Measurements from ENCODE around the gene EIF1.
"Not testable (repeated sequence)": the region's sequence is repeated elsewhere in the genome, so short reads cannot be mapped to it uniquely, and the experiment has no call there.

Gene EIF1

GRCh38 chr17:41688641-41689496 is at the start of gene EIF1:
Gene EIF1 (plus strand): TSS chr17:41688885. CDS start chr17:41689039, 154 bp downstream.
- peak; percentile 100 for DNase-seq

- DNase-seq = no peak
Measured at GRCh38 chr17:41638941-41639340, 49.7 kb upstream of the EIF1 start.

DNA sequence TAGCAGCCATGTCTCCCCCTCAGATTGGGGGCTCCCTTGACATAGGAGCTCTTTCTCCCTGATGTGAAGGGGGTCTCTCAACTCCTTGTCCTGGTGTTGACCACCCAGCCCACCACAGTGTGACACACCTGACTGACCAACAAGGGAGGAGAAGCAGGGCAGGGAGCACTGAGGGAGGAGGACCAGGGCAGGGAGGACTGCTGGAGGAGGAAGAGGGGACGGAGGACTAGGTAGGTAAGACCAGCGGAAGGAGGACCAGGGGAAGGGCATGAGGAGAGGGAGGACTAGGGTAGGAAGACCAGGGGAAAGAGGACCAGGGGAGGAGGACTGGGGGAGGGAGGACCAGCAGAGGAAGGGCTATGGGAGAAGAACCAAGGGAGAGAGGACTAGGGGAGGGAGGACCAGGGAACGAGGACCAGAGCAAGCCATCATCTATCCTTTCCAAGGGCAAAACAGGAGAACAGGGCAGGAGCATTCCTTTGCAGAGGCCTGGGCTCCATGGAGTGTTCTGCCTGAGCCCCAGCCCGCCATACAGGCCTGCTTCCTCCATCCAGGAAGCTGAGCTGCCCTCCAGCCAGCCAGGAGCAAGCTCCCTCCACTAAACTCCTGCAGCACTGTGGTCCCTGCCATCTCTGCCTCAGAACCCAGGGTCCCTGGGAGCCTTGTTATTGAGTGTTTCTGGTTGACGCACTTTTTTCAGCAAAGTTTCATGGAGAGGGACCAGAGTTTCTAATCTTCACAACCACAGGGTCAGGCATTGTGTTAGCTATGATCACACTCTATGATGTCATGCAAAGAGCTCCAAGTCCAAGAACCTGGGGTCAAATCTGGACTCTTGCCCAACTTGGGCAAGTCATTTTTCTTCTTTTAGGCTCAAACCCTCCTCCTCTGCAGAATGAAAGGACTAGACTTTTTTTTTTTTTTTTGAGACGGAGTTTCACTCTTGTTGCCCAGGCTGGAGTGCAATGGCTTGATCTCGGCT is 48.9 kb upstream of the EIF1 start:
- DNase-seq = no peak

DNA sequence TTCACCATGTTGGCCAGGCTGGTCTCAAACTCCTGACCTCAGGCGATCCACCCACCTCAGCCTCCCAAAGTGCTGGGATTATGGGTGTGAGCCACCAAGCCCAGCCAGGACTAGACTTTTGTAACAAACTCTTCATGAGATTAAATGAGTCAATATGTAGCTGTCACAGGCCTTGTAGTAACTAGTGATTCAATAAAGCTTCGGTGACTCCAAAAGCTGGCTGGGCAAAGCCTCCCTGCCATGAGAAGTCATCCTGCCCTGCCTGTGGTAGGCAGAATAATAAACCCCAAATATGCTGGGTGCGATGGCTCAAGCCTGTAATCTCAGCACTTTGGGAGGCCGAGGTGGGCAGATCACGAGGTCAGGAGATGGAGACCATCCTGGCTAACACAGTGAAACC is 48.1 kb upstream of the EIF1 start:
- not testable (repeated sequence) for DNase-seq

DNA sequence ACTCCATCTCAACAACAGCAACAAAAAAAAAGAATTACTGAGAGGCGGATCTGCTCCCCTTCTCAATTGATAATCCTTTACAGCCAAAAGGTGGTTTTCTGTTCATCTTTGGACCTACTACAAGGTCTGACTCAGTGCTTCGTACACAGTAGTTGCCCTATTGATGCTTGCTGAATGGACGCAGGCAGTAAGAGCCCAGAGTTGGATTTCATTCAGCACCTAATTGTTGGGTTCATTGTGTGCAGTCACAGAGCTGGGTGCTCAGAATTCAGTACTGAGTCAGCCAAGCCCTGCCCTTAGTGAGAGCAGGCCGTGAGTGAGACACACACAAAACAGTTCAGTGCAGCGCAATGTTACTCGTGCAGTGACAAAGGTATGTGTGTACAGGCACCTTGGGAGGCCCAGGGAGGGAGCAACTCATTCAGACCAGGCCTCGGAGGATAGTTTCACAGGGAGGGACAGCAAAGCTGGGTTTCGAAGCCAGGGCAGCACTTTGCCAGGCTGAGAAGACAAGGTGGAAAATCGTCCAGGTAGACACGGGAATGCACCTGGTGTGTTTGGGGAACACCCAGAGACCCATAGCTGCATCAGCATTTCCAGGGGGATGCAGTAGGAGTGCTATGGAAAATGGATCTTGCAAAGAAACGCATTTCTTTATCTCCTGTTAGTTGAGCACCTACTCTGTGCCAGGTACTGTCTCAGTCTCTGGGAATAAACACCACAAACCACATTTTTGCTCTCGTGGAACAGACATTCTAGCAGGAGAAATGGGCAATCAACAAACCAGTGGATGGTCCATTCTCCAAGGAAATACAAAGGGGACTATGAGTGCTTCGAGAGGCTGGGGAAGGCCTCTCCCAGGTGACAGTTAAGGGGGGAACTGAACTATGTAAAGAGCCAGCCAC is 46.2 kb upstream of the EIF1 start:
- DNase-seq = no peak

DNA sequence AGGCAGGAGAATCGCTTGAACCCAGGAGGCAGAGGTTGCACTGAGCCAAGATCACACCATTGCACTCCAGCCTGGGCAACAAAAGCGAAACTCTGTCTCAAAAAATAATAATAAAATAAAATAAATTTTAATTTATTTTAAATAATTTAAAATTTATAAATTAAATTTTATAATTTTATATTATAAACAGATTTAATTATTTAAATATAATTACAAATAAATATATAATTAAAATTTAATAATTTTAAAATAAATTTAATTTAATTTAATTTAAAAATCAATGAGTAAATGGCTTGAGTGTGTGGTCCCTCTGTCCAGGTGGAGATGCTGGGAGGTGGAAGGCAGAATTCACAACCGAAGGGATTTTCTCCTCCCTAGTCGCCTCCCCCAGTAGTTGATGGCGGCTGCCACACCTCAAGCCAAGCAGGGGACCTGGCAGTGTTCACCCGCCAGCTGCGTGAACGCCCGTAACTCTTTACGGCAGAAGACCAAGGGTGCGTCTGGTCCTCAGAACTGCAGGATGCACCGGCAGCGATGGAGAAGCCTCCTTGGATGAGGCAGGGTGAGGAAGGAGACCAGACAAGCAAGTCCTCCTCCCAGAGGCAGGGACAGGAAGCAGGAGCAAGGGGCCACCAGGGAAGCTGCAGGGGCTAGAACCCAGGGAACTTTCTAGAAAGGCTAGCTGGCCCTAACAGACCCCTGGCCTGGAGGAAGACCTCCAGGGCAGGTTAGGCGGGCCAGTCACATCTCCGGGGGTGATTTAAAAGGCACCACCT is 41.5 kb upstream of the EIF1 start:
- DNase-seq = no peak

DNA sequence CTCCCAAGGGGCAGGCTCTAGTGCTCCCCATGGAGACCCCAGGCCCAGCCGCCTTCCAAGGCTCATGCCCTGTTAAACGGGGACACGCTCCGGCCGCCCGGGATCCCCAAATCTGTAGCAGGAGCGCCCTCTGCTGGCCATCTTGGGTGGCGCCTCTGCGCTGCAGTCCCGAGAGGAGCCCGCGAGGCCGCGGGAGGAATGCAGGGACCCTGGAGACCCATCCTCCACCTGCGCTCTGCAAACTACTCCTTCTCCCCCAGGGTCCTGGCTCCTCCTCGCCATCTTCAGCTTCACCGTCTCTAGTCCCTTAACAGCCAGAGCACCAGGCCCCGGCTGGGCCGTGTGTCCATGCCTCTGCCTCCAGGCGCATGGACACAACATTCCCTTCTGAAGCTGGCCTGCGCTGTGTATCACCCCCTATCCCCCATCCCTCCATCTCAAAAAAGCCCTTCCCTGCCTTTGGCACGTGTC is 40.7 kb upstream of the EIF1 start:
- peak; percentile 88 for DNase-seq

GRCh38 chr17:41648411-41649195 is 40.1 kb upstream of the EIF1 start:
- DNase-seq = peak; percentile 81

GRCh38 chr17:41649923-41650519 is 38.7 kb upstream of the EIF1 start:
- DNase-seq = no peak

DNA sequence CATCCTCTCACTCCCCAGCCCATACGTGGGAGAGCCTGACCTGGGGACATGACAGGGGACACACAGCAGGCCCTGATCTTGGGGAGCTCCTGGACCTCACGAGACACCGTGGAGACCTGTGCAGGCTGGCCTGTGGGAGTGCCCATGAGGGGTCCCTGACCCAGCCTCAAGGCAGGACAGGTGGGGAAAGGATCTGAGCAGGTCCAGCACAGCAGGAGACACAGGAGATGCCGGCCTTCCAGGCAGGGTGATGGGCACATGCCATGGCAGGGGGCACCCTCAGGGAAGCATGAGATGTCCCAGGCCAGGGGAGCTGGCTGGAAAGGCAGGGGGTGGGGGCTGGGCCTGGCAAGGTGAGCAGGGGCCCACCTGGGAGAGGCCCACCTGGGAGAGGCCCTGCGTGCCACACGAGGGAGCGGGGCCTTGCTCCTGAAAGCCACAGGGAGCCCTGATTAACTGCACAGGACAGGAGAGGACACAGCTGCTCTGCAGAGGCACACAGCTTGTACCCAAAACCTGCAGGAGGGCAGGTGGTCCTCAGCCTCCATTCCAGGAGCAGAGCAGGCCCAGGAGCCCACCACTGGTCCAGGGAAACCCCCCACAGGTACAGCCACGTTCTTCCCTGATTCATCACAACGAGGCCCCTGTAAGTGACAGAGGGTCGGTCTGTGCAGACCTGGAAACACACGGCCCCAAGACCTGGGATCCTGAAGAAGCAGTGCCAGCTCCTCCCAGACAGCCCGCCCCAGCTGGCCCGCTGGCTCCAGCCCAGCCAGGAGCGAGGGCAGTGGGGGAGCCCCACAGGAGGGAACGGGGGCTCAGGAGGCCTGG is 37.7 kb upstream of the EIF1 start:
- DNase-seq = no peak

DNA sequence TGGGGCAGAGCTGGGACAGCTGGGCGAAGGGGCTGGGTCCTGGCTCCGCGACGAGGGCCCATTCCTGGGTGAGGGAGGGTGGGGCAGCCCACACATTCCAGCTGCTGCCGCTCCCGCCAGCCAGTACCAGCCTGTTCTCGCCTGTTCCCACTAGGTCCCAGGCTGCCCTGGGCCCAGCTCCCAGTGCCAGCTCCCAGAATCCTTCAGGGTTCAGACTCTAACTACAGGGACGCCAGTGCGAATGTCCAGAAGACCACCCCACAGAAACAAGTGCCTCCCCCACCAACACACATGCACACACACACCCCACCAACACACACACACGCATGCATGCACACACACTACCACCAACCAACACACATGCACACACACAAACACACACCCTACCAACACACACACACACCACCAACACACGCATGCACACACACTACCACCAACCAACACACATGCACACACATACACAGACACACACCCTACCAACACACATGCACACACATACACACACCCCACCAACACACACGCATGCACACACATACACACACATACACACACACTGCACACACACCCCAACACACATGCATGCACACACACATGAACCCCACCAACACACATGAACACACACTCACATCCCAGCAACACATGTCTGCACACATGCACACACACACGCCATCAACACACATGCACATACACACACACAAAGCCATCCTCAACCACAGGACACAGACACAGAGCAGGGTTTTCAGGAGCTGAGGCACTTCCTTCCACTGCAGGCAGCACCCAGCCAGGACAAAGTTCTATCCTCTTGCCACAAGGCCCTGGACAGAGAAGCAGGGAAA is 36.8 kb upstream of the EIF1 start:
- no peak for DNase-seq

DNA sequence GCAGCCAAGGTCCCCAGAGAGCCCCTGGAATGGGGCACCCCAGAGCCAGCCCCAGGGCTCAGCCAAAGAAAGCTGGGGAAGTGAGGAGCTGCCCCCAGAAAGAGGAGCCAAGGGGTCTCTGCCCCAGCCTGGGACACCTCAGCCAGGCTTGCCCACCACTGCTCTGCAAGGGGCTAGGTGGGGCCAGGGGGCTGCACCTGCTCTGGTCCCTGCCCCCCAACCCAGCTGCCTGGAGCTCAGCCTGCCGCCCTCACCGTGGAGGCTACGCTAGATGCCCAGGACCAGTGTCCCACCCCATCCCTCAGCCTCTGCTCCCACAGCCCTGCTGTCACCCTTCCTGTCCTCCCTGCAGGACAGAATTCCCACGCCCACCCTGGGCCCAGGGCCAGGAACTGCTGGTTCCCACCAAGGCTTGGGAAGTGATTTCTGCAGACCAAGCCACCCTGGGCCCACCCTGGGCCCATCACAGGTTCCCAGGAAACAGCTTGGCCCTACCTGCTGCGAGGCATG is 36.2 kb upstream of the EIF1 start:
- DNase-seq = no peak

- no peak for DNase-seq
Measured at GRCh38 chr17:41653421-41653820, 35.3 kb upstream of the EIF1 start.

DNA sequence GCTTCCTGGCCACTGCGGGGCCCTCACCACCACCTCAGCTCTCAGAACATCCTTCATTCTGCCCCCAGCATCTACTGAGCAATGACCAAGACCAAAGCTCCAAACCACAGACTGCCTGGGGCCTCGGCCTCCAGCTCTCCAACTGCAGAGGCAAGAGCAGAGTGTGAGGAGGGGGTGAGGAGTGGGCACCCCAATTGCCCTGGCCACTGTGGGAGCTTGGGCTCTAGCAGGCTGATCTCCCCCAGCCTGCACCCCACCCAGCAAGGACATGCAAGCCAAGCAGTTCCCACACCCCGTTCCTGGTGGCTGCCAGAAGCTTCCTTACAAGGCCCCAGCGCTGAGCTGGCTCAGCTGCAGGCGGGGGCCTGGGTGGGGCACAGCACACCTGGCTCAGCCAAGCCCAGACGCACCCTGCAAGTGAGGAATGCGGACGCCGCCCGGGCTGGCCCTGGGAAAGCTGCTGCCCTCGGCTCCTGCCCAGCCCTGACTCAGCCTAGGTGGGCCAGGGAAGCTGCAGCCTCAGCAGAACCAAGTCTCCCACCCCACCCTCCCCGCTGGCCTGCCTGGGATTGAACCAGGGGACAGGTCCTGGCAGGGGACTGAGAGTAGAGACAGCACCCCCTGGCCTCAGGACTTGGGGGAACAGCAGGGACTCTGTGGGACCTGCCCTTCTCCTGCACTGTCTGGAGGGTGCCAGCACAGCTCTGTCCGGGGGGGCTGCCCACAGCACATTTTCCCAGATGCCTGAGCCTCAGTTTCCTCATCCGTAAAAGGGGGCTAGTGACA is 34.6 kb upstream of the EIF1 start:
- no peak for DNase-seq

- no peak for DNase-seq
Measured at GRCh38 chr17:41654678-41655607, 33.7 kb upstream of the EIF1 start.

- no peak for DNase-seq
Measured at GRCh38 chr17:41655611-41656111, 33.0 kb upstream of the EIF1 start.
